Frontal cortex (tissue), 4 donors: ENCODE data around the gene POLRMT. TPM values are rescaled to one million over a fixed set of nuclear protein-coding genes. Genes with fewer than 3 reads are reported as not detected.

Source experiments
- DNase-seq, 2 donors: peaks; one replicate each; pipeline ENCODE4 v3.0.0; 2012; ENCODE audit warnings: low spot score in 2 of 2
- FAIRE-seq: peaks from 2 replicates; lab custom pipeline; 2012; peaks lifted over from hg19 to GRCh38; lab: Jason Lieb, UNC
- total RNA-seq: library from RNA; depleted of rRNA; stranded (reverse); fragments of >200 nt; gene quantifications from one replicate; pipeline ENCODE4 v1.2.3, GENCODE V29; 2014
- donor health status: control.
- donor health status: control.
- donor health status: control.

The POLRMT gene
- total RNA-seq, 1 donor from 2014 or later: 15.9 TPM

DNA sequence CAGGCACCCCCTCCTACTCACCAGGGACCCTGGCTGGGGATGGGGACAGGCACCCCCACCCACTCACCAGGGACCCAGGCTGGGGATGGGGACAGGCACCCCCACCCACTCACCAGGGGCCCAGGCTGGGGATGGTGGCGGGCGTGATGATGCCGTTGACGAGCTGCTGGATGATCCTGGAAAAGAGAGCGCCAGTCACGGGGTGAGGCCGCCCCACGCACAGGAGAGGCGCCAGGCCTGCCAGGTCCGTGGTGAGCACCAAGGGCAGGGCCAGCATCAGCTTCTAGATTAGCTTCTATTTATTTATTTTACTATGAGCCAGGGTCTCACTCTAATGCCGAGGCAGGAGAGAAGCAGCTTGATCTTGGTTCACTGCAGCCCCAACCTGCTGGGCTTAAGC is 16.8 kb upstream of the POLRMT start:
- FAIRE-seq: no peak
- DNase-seq: no peak

DNA sequence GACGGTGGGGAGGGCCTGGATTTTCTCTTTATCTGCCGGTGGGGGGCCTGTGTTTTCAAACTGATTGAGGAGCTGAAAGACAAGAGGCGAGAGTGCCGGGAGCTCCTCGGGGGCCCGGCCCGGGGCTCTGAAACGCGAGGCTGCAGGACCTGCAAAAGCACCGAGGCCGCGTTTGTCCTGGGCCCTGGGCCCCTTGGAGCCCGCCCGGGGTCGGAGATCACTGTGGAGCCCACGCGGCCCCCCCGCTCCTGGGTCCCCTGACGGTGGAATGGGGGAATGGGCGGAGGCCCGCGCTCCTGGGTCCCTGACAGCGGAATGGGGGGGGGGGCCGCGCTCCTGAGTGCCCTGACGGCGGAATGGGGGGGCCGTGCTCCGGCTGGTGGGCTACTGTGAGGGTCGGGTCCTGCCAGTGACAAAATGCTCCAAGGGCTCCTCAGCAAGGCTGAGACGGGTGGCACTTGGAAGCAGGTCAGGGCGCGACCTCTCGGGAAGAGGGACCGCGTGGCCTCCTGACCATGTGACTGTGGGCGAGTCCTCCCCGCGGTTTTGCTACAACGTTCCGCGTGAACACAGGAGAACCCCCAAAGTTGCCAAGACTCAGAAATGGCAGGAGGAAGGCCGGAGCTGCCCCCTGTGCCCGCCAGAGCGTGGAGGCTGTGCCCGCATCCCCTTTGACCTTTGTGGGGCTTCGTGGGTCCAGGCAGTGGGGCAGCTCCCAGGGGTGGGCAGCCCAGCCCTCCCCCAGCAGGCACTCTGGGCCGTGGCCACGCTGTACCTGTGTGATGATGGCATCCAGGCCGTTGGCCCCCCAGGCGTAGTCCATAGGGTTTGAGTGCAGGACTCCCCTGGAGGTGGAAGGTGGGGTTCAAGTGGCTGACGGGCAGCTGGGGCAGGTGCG is 15.8 kb upstream of the POLRMT start:
- DNase-seq: no peak
- FAIRE-seq: no peak

DNA sequence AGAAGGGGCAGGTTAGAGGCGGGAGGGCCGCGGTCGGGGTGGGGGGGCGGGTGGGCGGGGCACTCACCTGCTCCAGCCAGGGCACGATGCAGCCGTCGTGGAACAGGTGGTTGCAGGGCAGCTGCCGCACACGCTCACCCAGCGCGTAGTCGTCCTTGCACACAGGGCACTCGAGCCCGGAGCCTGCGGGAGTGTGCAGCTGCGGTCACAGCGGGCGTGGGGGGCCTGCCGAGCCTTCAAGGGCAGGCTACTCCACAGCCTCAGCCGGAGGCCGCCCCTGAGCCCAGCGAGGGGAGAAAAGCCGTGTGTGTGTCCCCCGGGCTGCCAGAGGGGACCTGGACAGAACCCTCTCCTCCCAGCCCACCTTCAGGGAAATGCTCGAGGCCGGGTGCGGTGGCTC is 15.0 kb upstream of the POLRMT start:
- DNase-seq (no peak), FAIRE-seq (no peak)

DNA sequence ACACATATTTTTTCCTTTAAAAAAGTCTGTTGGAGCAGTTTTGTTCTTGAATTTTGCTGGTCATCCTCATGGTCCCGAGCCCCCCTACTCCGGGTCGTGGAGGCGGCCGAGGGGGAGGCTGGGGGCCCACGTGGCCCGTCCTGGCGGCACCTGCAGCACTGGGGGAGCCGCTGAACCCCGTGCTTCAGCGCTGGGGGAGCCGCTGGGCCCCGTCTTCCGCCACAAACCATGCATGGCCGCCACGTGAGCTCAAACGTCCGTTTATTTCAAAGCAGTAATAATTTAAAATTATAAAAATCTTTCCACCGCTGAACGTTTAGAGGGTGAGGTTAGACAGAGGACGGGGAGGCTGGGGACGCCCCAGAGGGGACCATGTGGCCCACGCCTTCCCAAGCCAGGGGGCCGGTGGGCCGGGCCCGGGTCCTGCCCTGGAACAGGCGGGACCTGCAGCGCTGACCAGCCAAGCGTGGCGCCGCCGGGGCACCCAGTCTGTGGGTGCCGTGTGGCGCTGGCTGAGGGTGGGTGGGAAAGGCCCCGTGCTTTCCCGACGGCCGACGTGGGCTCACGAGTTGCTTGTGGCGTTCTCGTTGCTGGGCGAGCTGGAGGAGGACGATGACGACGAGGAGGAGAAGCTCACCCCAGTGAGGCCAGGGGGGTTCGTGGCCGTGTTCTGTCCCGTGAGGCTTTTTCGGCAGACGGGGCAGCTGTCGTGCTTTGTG is 14.4 kb upstream of the POLRMT start:
- FAIRE-seq: no peak
- DNase-seq: no peak

DNA sequence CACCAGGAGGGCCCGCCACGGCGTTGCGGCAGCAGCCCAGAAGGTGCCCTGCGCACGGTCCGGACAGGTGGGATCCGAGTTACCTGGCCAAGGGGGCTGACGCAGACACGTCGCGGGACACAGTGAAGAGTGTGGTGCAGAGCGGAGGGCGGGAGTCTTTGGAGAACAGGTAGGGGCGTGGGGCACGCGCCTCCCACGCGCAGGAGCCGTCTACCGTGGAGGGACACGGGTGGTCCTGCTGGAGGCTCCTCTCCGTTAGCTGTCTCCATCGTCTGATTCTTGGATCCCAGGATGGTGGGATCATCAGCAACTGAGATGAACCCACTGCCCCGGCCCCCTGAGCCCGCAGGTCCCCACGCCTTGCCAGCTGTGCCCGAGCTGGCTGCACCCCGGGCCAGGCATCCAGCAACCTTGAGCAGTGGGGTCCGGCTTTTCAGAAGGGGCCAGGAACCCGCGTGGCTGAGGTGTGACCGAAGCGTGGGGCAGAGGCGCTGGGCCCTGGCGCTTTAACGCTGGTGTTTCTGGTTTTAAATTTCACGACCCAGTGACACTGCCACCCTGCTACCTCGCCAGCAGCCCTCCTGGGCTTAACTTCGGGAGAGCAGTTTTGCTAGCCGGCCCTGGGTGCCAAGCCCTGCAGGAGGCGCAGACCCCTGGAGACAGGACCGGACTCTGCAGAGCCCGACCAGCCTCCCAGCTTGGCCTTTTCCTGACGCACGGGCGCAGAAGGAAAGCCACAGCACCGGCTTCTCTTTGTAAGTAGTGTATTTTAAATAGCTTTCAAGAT is 13.6 kb upstream of the POLRMT start:
- FAIRE-seq (no peak), DNase-seq (no peak)

DNA sequence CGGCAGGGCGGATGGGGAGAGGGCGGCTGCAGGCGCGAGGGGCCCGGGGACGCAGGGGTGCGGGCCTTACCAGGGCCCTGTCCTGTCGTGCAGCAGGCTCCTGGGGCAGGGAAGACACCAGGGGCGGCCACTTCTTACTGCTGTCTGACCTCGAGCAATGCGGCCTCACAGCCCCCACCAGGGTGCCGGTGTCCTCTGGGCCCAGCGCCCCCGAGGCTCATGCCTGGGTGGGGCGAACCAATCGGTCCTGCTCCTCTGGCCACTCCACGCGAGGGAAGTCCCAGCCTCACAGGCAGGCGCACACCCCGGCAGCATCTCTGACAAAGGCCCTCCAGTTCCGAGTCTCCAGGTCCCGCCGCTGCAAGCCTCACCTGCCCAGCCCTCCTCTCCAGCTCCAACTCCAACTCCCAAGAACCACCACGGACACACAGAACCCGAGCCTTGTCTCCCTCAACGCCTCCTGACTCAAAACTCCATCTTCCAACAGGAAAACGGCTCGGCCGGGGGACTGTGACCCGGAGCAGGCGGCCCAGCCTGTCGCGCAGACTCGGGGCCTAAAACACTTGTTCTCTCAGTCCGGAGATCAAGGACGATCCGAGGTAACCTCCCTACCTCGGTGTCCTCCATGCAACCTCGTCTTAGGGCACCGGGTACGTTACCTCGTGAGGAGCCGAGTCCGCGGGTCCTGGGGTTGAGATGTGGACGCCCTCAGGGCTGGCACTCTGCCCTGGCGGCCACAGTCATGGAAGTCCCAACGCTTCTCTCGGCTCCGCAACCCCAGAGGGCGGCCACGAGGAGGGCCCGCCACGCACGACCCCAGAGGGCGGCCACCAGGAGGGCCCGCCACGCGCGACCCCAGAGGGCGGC is 12.8 kb upstream of the POLRMT start:
- DNase-seq (no peak), FAIRE-seq (no peak)

DNA sequence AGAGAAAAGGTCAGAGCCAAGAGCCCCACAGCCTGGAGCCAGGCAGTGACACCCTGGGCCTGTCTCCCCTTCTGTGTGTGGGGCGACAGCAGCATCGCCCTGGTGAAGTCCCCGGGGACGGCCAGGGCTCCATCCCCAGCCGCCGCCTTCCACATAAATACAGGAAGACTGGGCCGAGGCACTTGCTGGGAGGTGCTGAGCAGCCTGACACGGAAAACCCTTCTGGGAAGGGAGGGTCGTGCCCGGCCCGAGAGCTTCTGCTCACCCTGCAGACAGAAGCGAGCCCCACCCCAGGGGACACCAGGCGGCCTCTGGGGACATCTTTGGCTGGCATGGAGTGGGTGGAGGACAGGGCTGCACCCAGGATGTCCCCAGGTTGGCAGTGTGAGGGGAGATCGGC is 11.5 kb upstream of the POLRMT start:
- DNase-seq: no peak
- FAIRE-seq: no peak

DNA sequence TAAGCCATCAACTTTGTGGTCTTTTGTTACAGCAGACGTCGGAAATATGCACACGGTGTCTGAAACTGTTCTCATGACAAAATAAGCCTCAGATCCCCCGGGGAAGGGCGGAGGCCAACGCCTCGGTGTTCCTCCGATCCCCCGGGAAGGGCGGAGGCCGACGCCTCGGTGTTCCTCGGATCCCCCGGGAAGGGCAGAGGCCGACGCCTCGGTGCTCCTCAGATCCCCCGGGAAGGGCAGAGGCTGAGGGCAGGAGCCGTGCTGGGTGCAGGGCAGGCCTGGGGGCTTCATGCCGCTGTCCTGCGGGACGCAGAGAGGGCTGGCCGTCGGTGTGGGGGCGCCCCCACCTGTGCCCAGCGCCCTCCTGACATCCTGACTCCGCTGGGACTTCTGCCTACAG is 11.0 kb upstream of the POLRMT start:
- FAIRE-seq (no peak), DNase-seq (no peak)

DNA sequence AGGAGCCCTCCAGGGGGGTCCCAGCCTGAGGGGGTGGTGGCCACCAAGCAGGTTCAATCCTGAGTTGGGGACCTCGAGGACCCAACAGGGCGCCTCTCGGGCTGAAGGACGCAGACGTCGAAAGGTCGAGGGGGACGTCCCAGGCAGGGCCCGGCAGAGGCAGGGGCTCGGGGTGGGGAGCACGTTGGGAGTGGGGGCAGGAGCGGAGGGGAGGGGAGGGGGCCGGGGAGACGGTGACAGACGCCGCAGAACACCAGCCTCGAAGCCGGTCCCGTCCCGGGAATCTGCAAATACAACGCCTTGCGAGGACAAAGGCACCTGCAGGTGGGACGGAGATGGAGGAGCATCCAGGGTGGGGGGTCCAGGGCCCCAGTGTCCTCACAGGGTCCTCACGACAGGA is 10.4 kb upstream of the POLRMT start:
- FAIRE-seq: no peak
- DNase-seq: no peak

DNA sequence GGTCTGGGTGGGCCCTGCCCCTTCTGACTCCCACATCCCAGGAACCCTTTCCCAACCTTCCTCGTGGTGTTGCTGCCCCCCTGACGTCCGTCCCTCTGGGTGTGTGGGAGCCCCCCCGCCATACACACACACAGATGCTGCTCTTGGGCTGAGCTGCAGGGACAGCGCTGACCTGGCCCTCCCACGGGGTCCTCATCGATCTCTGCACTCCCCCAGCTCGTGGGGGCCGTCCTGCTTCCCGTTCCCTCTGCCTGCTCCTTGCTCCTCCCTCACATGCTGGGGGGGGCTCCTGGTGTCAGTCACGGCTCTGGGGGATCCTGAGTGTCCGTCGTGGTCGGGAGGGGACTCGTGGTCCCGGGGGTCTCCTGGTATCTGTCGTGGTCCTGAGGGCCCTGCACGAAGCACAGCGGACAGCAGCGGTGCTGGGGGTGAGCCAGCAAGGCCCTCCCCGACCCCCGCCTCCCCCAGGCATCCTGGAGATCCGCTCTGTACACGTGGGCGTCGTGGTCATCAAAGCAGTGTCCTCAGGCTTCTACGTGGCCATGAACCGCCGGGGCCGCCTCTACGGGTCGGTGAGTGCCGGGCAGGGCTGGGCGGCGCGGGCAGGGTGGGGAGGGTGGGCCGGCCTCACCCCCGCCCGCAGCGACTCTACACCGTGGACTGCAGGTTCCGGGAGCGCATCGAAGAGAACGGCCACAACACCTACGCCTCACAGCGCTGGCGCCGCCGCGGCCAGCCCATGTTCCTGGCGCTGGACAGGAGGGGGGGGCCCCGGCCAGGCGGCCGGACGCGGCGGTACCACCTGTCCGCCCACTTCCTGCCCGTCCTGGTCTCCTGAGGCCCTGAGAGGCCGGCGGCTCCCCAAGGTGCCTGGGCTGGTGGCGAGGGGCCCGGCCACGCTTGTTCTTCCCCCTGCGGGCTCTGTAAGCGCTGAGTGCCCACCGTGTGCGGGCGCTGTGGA is 9.7 kb upstream of the POLRMT start:
- FAIRE-seq (no peak), DNase-seq (no peak)

DNA sequence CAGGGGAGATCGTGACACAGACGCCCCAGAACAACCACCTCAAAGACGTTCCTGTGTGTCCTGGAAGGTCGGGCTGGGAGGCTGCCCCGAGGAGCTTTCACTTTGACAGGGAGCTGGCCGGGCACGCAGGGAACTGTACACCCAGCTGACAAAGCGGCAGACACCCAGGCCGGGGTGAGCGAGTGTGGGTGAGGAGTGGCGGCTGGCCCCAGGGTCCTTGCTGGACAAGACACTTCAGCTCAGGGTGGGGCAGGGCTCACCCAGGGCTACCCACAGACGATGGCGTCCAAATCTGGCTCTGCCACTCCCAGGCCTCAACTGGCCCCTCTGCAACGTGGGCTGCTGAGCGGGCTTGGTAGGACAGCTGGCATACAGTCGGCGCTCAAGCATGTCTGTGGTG is 8.4 kb upstream of the POLRMT start:
- FAIRE-seq (no peak), DNase-seq (no peak)

DNA sequence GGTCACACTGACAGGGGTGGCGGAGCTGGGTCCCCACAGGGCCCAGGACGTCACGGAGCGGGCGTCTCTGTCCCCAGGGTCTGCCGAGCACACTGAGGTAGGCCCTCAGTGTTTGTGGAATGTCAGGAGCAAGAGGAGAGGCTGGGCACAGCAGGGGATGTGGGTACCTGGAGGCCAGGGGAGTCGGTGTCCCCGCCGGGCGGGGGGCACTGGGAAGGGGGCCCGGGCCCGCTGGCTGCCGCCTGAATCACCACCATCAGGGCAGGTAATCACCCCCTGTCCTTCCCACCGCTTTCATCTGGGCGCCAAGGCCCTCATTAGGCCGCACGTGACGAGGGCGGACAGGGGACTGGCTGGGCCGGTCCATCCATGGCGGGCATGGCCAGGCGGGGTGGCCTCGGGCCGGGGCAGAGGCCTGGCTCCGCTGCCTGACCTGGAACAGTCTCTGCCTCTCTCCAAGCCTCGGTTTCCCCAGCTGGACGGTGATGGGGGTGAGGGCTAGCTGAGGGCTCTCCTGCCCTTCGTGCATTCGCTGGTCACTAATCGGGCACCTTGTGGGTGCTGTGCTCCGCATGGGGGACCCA is 7.4 kb upstream of the POLRMT start:
- no peak for FAIRE-seq
- no peak for DNase-seq

DNA sequence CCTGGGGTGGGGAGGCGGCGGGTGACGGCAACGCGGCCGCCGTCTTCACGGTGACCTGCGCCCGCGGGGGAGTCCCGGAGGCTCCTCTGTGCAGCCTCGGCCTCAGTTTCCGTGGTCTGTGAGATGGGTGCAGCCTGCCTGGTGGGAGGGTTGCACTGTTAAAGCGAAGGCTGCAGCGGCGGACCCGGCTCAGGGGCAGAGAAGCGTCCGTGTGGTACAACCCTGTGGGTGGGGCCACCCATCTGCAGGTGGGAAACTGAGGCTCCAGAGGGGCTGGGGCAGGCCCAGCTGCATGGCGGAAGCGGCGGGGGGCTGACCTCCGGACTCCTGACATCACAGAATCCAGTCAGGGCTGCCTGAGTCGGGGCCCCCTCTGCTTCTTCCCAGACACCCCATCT is 6.8 kb upstream of the POLRMT start:
- no peak for DNase-seq

DNA sequence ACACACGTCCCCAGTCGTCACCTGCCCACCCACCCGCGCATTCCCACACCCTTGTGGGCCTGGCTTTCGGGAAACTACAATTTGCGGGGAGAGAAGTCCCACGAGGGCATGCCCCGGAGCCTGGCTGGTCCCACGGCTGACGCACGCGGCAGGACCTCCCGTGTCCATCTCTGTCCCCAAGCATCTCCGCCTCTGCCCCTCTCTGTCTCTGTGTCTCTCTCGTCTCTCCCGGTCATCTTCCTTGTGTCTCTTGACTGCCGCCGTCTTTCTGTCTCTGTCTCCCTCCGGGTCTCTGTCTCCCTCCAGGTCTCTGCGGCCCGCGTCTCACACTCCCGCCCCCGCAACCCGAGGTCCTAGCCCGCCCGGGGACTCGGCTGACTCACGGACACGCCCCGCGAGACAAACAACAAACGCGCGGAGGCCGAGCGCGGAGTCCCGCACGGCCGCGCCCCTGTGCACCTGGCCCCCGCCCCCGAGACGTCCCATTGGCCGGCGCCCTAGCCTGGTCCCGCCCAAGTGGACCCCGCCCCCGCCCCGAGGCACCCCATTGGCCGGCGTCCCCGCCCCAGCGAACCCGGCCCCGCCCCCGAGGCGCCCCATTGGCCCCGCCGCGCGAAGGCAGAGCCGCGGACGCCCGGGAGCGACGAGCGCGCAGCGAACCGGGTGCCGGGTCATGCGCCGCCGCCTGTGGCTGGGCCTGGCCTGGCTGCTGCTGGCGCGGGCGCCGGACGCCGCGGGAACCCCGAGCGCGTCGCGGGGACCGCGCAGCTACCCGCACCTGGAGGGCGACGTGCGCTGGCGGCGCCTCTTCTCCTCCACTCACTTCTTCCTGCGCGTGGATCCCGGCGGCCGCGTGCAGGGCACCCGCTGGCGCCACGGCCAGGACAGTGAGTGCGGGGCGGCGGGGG is 6.2 kb upstream of the POLRMT start, which contains the start of gene FGF22:
Gene FGF22 (plus strand): TSS at position 627 of the 908 bp plus-strand sequence. CDS start 47 bp downstream, at position 674.
- peak; percentile 97 to 99 for DNase-seq
- no peak for FAIRE-seq

More for the DNA sequence above, 6.8 kb upstream of the POLRMT start:
- FAIRE-seq: no peak

DNA sequence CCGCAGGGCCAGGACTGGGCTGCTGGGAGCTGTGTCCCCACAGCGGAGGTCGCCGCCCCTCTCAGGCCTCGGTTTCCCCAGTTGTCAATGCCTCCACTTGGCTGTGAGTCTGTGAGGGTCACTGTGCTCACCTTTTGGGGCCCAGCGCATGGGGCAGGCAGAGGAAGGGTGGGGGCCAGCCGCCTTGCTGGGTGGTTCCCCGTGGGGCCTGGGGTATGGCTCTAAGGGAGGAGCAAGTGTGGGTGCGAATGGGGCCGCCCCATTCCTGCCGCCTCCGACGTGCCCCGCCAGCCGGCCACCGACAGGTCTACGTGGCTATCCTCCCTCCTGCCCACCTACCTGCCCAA is 5.5 kb upstream of the POLRMT start:
- FAIRE-seq (no peak), DNase-seq (no peak)

DNA sequence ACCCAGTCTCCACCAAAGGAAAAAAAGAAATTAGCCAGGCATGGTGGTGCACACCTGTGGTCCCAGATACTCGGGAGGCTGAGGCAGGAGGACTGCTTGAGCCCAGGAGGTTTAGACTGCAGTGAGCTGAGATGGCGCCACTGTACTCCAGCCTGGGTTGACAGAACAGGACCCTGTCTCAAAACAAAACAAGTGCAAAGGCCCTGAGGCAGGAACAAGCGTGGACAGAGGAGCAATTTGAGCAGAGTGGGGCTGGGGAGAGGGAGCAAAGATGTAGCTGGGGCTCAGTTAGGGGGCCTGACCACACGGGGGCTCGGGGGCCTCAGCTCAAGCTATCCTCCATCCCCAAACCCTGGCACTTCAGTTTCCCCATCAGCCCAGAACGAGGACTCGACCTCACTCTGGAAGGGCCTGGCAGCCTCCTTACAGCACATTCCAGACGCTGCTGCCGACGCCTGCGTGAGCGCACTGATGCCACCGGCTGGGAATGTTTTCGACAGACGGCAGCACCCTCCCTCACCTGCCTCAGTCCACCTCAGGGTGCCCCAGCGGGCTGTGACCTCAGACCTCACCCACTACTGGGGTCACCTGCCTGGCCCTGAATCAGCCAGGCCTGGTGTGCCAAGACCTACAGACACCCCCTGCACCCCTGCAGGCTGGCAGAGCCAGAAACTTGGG is 1.8 kb upstream of the POLRMT start:
- DNase-seq (no peak), FAIRE-seq (no peak)
